Stimulated activated CD8-positive, alpha-beta memory T cell treated with anti-CD3 and anti-CD28 coated beads, Interleukin-15, amount 100 ng/mL, for 4 hours (primary cell): ENCODE results near the gene MAFB.

Experiments used
- DNase-seq, 2 donors: peaks; one replicate each; pipeline ENCODE4 v3.0.0-alpha.2; 2020; ENCODE audit warnings: low read depth in 2 of 2

The MAFB gene

GRCh38 chr20:40703975-40704530 is 15.0 kb upstream of the MAFB start:
- DNase-seq = no peak

GRCh38 chr20:40702504-40702903 is 13.5 kb upstream of the MAFB start:
- no peak for DNase-seq

- no peak for DNase-seq
These were observed 9.7 kb upstream of the MAFB start for GRCh38 chr20:40698744-40699143.

GRCh38 chr20:40698281-40698680 is 9.2 kb upstream of the MAFB start:
- no peak for DNase-seq

GRCh38 chr20:40697541-40697940 is 8.5 kb upstream of the MAFB start:
- DNase-seq = no peak

- DNase-seq = no peak
These were observed 6.2 kb upstream of the MAFB start for GRCh38 chr20:40695214-40695613.

- DNase-seq = no peak
These were observed 5.2 kb upstream of the MAFB start for GRCh38 chr20:40694246-40694645.

GRCh38 chr20:40692240-40693011 is 3.4 kb upstream of the MAFB start:
- no peak for DNase-seq

- DNase-seq = no peak
These were observed 2.7 kb upstream of the MAFB start for GRCh38 chr20:40691566-40692239.

- no peak for DNase-seq
These were observed 2.0 kb upstream of the MAFB start for GRCh38 chr20:40690836-40691565.

GRCh38 chr20:40689943-40690835 is 1.2 kb upstream of the MAFB start:
- no peak for DNase-seq

- DNase-seq = no peak
These were observed 622 bp downstream of the MAFB start for GRCh38 chr20:40688129-40689099.

- DNase-seq = no peak
These were observed 1.5 kb downstream of the MAFB start for GRCh38 chr20:40687384-40688128.

- DNase-seq = no peak
These were observed 2.1 kb downstream of the MAFB start for GRCh38 chr20:40686893-40687292.

GRCh38 chr20:40686434-40686882 is 2.6 kb downstream of the MAFB start:
- no peak for DNase-seq

- no peak for DNase-seq
These were observed 3.7 kb downstream of the MAFB start for GRCh38 chr20:40685349-40685748.

GRCh38 chr20:40683894-40684268 is 5.2 kb downstream of the MAFB start:
- no peak for DNase-seq

- DNase-seq = no peak
These were observed 5.7 kb downstream of the MAFB start for GRCh38 chr20:40683221-40683893.
